AG10803 (cell line): ENCODE results near the gene MPV17L2.

Experiments
- DNase-seq: peaks from one replicate; pipeline ENCODE4 v3.0.0; 2010; ENCODE audit warnings: low read depth
- H3K4me3 ChIP-seq: 2 replicates; pipeline ENCODE4 v1.5.1; 2011; ENCODE audit warnings: mild to moderate bottlenecking, low read length, control low read depth
- TF ChIP-seq, protein P1 (sequence below): conservative IDR thresholded peaks from 2 replicates; pipeline ENCODE4 v1.5.1; 2011; ENCODE audit warnings: mild to moderate bottlenecking, low read length, control low read depth, inconsistent platforms

Gene MPV17L2

DNA sequence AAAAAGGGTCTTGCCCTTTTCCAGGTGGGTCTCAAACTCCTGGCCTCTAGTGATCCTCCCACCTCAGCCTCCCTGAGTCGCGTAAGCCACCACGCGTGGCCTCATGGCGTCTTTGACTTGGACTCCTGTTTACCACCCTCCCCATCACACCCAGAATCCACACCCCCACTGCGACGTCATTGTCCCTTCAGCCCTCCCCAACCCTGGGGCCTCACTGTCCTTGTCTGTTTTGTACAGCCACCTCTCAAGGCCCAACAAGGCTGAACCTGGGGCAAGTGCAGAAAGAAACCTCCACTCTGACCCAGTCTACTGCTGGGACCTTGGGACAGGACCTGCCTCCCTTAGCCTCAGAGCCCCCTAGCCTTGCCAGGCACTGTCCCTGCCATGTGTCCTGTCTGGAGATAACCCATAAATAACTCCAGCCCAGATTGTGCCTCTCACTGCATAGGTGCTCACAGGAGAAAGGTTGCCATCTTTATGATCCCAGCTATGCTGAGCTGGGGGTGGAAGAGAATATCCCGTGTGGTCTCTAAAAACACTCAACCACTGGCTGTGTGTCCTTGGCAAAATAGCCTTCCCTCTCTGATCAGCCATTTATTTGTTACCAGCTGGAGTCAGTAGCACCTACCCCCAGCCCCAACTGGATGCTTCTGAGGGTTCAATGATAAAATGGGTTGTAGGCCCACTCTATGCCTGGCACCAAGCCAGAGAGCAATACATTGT, 21.3 kb upstream of the MPV17L2 start:
- DNase-seq: no peak
- no peak overlapping the region for H3K4me3 ChIP-seq
- TF ChIP-seq, protein P1, sequence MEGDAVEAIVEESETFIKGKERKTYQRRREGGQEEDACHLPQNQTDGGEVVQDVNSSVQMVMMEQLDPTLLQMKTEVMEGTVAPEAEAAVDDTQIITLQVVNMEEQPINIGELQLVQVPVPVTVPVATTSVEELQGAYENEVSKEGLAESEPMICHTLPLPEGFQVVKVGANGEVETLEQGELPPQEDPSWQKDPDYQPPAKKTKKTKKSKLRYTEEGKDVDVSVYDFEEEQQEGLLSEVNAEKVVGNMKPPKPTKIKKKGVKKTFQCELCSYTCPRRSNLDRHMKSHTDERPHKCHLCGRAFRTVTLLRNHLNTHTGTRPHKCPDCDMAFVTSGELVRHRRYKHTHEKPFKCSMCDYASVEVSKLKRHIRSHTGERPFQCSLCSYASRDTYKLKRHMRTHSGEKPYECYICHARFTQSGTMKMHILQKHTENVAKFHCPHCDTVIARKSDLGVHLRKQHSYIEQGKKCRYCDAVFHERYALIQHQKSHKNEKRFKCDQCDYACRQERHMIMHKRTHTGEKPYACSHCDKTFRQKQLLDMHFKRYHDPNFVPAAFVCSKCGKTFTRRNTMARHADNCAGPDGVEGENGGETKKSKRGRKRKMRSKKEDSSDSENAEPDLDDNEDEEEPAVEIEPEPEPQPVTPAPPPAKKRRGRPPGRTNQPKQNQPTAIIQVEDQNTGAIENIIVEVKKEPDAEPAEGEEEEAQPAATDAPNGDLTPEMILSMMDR: no peak

DNA sequence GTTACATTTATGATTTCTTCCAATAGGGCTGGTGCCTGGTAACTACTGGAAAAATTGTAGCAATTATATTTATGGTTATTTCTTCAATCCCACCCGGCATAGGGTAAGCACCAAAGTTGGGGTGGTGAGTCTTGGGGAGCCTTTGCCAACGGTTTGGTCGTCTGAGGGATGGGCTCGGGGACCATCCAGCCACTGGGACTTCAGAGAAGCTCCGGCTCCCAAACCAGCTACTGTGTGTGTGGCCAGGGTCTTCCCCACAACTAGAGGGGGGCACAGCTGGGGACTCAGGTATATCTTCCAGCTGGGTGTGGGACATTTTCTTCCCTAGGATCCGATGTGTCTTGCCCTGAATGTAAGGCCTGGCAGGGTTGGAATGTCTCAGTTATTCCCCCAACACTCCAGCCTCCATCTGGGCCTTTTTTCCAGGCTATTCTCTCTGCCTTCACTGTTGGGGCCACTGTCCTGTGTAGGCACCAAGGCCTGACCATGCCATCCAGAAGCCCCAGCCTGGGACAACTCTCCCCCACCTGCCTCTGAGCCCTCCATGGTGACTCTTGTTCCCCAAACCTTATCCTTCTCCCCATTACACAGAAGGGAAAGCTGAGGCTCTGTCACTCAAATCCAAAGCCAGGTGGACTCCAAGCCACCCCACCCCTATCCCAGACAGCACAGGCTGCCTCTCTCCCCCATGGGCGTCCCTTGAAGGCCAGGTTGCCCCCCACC, 20.5 kb upstream of the MPV17L2 start:
- no peak for DNase-seq
- no peak overlapping the region for H3K4me3 ChIP-seq
- TF ChIP-seq, protein P1: no peak

DNA sequence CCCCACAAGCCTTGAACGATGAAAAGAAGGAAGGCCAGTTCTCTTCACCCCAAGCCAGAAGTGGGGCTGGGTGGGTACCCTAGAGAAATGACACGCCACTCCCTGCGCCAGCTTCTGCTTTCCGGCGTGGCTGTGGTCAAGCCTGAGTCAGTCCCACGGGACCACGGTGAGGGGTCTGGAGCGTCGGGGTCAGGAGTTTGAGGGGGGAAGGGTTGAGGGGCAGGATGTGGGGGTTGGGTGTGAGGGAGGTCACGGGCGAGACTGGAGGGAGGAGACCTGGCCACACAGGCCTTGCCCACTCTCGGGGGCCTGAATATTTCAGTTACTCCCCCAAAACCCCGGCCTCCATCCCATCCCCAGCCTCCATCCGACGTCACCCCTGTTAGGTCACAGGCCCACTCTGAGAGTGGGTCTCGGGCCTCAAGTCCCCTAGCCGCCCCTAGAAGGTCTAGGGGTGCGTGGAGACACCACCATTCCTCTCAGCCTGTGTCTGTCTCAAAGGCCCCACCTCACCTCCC, 19.9 kb upstream of the MPV17L2 start:
- DNase-seq: no peak
- peak overlapping the region; percentile 71 for H3K4me3 ChIP-seq
- TF ChIP-seq, protein P1: no peak

DNA sequence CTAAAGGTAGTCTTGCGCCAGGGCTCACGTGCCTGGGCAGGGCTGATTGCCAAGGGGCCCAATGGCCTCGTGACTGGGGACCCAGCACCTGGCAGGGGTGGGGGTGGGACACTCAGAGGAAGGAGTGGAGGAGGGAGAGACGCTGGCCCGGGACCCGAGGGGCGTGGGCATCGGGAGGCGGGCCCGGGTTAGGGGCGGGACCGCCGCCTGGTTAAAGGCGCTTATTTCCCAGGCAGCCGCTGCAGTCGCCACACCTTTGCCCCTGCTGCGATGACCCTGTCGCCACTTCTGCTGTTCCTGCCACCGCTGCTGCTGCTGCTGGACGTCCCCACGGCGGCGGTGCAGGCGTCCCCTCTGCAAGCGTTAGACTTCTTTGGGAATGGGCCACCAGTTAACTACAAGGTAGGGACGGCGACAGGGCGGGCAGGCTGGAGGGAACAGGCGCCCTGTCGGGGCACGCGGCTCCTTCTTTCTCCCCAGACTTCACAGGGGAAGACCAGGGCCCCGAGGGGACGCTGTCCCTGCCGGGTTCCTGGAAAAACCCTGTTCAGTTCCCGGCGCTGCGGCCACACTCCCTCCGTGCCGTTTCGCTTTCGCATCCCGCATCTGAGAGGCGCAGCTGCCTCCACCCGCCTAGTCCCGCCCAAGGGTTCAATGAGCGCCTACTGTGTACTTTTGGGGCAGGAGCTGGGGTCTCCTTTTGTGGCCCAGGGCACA, 19.3 kb upstream of the MPV17L2 start, which contains the start of gene IFI30:
Gene IFI30, plus strand, starts transcription at position 242 of the 717 bp plus-strand sequence. Its CDS starts 29 bp downstream, at position 271.
- peak within 1 kb of the TSS; percentile 71 for H3K4me3 ChIP-seq
- no peak for DNase-seq
- TF ChIP-seq, protein P1: no peak

DNA sequence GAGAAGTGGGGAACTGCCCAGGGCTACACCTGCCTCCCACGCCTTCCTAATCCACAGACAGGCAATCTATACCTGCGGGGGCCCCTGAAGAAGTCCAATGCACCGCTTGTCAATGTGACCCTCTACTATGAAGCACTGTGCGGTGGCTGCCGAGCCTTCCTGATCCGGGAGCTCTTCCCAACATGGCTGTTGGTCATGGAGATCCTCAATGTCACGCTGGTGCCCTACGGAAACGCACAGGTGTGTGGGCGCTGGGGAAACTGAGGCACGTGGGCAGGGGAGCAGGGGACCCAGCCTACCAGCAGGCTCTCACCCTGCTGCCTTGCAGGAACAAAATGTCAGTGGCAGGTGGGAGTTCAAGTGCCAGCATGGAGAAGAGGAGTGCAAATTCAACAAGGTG, 18.0 kb upstream of the MPV17L2 start:
- H3K4me3 ChIP-seq: no peak overlapping the region
- TF ChIP-seq, protein P1: no peak
- no peak for DNase-seq

DNA sequence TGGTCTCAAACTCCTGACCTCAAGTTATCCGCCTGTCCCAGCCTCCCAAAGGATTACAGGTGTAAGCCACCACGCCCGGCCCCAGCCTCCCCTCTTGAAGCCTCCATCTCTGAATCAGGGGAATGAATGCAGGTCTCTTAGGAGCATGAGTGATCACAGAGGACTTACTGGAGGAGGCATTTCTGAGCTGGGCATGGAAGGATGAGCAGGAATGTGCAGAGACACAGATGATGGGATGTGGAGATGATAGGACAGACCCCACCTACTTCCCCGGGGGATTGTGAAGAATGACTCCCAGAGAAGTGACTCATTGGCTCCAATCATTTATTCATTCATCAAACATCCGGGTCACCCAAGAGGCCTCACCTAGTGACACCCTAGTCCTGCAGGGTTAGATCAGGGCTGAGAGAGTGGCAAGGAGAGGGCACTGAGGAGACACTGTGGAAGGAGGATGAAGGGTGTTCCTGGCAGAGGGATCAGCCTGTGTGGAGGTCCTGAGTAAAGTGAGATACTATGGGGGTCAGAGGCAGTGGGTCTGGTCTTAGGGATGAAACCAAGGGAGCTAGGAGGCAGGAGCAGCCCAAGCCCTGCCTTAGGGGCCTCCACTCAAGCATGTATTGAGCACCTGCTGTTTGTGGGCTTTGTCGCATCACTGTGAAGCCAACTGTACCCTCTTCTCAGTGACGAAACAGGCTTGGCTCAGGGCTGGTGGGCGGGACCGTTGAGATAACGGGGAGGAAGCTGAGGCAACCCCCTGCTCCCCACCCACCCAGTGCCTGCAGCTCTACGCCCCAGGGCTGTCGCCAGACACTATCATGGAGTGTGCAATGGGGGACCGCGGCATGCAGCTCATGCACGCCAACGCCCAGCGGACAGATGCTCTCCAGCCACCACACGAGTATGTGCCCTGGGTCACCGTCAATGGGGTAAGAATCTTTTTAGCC, 16.4 kb upstream of the MPV17L2 start:
- no peak for DNase-seq
- no peak overlapping the region for H3K4me3 ChIP-seq
- TF ChIP-seq, protein P1: no peak
